Vagina (tissue), 2 donors: Measurements from ENCODE around the gene ARHGDIB.

Experiments
- CTCF ChIP-seq, 3 experiments: fragments of 450-650 bp in 2 of 3; fragments of 200-600 bp in 1 of 3; sonication (generic) in 1 of 3; IDR thresholded peaks; one replicate each; pipeline ENCODE4 v1.5.1; 2017 to 2019; ENCODE audit warnings: antibody characterized with exemption in 3 of 3, mild to moderate bottlenecking in 2 of 3, moderate library complexity in 2 of 3
- POLR2AphosphoS5 ChIP-seq, 2 donors: sonication (generic); formaldehyde crosslinking; IDR thresholded peaks; one replicate each; pipeline ENCODE4 v1.9.0; 2017; ENCODE audit warnings: antibody characterized with exemption in 2 of 2, mild to moderate bottlenecking in 2 of 2, low read depth in 1 of 2; ENCODE audit not compliant: insufficient read depth in 1 of 2

GRCh38 chr12:14956024-14956891, 5.1 kb downstream of the ARHGDIB start:
- TF ChIP-seq CTCF (IDR thresholded peaks at IDR 0.05) (no peak), POLR2AphosphoS5 (IDR thresholded peaks at IDR 0.05; ENCODE audit: insufficient read depth in 1 of 2, low read depth in 1 of 2) (no peak)
